ENCODE measurements around the gene KLHL24.
"Not testable (repeated sequence)": the region's sequence is repeated elsewhere in the genome, so short reads cannot be mapped to it uniquely, and the experiment has no call there.

Gene KLHL24

DNA sequence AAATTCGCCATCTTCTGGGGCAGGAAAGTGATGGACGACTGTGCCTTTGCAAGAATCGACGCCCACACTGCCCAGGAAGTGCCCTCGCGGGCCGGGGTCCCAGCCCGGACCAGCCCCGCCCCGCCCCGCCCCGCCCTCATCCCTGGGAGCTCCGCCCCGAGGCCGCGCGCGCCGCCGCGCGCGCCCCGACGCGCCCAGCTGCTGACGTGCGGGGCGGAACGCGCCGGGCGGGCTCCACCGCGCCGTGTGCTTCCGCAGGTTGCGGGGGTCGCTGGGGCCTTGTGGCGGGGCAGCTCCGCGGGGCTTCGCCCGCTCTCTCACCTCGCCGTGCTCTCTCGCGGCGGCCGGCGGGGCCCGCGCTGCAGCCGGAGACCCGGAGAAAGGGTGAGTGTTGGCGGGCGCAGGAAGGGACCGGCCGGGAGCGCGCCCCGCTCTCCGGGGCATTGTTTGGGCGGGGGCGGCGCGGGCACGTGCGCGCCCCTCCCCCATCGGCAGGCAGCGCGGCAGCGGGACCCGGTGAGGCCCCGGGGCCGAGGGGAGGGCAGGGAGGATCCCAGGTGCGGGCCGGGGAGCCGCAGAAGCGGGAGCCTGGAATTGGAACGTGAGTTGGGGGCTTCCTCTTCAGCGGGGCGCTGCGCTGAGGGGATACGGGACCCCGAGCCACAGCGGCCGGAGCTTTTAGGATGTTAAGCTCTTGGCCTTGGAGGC is 62.3 kb downstream of the KLHL24 start, which contains the start of gene YEATS2:
YEATS2 (plus strand) TSS at position 188 of the 708 bp plus-strand sequence. CDS start 17,366 bp downstream, outside the sequence.
- no peak for DNase-seq (ENCODE audit: low read depth)

DNA sequence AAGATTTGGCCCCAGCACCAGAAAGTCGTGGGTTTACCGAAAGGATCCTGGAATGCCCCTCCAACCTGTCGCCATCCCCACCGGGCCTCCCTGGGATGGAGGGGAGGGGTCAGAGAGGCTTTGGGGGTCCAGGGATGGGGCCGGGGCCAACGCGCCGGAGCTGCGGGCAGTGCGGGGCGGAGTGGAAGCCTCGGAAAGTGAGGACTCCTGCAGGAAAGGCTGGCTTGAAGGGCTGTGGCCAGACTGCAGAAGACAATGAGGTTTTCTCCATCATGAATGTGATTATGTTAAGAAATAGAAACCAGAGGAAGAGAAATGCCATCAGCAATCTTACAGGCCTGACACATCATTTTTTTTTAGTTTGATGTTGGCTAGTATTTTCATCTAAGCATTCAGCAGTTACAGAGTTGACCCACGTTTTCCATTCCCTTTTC is 62.9 kb downstream of the KLHL24 start:
- no peak for DNase-seq (ENCODE audit: low read depth)

DNA sequence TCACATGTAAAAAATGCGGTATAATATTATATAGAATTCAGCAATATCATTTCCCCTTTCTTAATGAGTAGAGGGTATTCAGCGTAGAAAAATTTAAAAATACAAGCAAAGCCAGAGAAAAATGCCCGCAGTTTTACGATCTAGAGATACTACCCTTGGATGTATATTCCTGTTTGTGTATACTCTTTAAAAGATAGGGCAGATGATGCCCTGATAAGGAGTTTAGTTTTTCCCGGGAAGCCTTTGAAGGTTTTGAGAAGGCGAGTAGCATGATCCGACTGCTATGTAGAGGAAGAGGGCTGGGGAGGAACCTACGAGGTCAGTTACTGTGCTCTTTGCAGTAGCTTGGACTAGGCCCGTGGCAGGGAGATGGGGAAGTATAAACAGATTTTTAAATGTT is 63.3 kb downstream of the KLHL24 start:
- DNase-seq (ENCODE audit: low read depth), result no peak

DNA sequence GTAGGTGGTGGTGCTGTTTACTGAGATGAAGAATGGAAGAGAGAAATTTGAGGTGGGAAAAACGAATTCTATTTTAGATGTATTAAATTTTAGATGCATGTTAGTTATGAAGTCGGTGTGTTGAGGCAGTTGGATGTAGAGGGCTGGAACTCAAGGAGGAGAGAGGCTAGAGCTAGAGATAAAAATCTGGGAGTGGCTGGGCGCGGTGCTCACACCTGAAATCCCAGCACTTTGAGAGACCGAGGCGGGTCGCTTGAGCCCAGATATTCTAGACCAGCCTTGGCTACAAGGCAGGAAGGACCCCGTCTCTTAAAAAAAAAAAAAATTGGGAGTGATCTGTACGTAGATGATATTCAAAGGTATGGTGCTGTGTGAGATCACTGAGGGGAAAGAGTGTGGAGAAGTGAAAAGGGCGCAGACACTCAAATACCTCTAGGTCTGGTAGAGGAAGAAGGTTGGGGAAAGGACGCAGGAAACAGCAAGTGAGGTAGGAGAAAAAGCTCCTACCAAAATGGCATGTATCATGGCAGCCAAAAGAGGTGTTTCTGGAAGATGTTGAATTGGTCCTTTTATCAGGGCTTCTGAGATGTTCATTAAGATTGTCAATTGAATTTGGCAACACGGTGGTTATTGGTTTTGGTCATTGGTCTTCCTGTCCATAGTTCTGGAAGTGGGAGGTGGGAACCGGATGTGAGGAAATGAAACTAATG is 64.0 kb downstream of the KLHL24 start:
- no peak for DNase-seq (ENCODE audit: low read depth)

DNA sequence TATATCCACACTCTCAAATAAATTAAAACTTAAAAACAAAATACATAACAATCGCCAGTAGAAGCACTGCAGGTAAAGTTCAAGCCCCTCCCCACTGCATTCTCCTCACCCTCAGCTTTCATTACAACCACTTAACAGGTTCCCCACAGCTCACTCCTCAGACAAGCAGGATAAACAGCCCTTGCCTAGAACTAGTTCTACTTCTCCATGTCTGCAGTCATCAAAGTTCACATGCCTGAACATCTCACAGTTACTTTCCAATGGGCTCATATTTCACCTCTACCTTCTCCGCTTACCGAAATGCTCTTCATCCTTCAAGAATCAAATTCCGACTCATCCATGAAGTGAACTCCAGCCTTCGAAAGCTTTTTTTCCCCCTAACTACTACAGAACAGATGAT is 66.3 kb downstream of the KLHL24 start:
- DNase-seq (ENCODE audit: low read depth), result no peak

DNA sequence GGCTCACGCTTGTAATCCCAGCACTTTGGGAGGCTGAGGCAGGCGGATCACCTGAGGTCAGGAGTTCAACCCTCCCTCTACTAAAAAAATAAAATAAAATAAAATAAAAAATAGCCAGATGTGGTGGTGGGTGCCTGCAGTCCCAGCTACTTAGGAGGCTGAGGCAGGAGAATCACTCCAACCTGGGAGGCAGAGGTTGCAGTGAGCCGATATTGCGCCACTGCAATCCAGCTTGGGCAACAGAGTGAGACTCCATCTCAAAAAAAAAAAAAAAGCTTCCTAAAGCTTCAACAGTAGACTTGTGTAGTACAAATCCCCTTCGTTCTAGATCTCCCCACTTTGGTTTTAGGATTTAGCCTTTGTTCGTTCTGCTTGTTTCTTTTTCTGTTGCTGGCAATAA is 68.5 kb downstream of the KLHL24 start:
- not testable (repeated sequence) for DNase-seq (ENCODE audit: low read depth)

DNA sequence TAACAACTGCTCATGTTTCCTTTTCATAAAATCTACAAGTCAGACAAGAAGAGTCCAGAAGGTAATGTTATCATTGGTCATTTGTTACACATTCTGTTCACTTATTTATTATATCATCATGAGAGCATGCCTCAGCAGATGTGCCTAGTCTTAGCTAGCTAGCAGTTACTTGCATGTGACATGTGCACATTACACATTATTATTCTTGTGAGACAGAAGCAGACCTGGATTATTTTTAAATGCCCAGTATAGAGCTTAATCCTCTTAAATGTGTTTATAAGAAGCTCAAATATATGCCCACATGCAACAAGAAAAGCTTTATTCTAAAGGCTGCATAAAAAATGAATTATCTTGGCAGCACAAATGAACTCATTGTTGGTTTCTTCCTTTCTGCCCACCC is 74.8 kb downstream of the KLHL24 start:
- no peak for DNase-seq (ENCODE audit: low read depth)

DNA sequence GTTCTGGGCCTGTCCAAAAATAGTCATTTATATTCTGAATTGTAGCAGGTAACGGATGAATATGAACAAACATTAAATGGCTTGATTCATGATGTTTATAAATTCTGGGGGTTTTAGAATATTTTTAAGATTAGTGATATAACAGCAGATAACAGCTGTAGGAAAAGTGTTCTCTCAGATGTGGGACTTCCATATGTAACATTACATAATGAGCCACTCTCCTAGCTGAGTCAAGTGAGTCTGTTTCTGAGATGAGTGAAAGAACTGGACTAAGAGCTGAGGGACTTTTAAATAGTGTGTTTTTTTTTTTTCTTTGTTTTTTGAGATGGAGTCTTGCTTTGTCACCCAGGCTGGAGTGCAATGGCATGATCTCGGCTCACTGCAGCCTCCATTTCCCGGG is 76.1 kb downstream of the KLHL24 start:
- no peak for DNase-seq (ENCODE audit: low read depth)

DNA sequence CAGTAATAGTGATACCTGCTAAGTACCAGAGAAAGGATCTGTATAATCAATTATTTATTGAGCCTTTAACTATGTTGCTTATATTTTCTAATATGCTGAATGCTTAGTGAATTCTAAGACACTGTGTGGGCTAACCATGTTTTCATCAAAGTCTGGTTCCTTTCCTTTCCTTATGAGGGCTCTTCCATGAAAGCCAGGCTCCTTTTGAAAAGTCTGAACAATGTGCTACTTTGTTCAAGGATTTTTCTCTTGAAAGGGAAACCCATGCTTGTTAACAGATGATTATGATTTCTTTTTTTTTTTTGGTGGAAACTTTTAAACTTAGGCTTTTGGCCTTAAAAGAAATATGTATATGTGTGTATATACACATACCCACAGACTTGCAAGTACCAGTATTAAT is 79.2 kb downstream of the KLHL24 start:
- DNase-seq (ENCODE audit: low read depth), result no peak

DNA sequence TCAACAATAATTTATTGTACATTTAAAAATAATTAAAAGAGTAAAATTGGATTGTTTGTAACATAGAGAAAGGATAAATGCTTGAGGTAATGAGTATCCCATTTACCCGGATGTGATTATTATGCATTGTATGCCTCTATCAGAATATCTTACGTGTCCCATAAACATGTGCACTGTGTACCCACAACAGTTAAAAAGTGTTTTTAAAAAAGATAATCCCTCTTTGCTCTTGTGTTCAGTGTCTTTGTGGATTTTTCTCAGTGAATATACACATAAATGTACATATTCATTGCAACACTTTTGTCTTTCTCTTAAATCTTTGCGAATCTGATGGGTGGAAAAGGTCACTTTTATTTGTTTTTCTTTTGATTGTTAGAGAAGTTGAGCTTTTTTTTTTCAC is 82.6 kb downstream of the KLHL24 start:
- DNase-seq (ENCODE audit: low read depth), result no peak

DNA sequence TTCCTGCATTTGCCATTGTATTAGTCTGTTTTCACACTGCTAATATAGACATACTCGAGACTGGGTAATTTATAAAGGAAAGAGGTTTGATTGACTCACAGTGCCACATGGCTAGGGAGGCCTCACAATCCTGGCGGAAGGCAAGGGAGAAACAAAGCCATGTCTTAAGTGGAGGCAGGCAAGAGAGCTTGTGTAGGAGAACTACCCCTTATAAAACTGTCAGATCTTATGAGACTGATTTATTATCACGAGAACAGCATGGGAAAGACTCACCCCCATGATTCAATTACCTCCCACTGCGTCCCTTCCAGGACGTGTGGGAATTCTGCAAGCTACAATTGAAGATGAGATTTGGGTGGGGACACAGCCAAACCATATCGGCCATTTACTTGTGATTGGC is 90.0 kb downstream of the KLHL24 start:
- no peak for DNase-seq (ENCODE audit: low read depth)

DNA sequence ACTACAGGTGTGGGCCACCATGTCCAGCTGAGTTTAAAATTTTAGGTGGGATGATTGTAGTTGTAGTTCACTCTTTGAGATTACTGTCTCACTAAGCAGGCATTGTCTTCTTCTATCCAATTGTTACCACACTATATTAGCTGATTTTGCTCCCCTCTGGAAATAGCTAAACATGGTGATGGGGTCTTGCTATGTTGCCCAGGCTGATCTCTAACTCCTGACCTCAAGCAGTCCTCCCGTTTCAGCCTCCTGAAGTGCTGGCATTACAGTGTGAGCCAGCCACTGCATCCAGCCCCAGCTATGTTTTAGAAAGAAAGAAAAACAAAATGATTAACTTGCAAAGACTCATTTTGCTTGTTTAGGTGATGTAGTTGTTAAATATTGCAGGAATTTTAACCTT is 92.8 kb downstream of the KLHL24 start:
- no peak for DNase-seq (ENCODE audit: low read depth)

DNA sequence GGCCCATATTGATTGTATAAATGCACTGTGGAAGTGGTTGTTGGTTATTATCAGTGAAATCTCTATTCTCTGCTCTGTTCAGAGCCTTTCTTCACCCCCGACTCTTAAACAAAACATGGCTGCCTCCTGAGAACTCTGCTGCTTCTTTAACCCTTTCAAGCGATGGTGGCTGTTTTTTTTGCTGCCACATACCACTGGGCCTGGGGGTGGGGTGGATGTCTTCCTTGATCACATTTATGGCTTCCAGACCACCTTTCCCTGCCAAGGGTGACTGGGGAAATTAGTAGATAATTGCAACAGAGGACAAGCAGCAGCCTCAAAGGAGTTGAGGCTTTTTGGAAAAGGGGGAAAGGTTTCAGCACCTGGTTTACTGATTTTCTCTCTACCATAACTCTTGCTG is 94.9 kb downstream of the KLHL24 start:
- DNase-seq (ENCODE audit: low read depth), result no peak

DNA sequence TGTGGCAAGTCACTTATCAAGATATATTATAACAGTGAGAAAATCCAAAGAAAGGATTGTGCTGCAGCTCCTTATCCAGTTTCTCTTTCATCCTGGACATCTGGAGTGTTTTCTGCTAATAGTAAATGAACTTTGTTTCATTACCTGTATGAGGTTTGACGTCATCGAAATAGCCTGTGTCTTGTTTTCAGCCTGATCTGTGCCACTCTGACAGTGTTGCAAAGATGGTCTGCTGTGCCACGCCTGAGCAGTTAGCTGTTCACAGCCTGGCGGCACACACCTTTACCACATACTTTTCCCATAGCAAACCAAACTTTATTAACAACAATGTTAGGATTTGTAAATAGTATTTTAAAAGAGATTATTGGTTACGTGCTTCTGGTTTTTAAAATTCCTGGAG is 96.2 kb downstream of the KLHL24 start:
- no peak for DNase-seq (ENCODE audit: low read depth)

DNA sequence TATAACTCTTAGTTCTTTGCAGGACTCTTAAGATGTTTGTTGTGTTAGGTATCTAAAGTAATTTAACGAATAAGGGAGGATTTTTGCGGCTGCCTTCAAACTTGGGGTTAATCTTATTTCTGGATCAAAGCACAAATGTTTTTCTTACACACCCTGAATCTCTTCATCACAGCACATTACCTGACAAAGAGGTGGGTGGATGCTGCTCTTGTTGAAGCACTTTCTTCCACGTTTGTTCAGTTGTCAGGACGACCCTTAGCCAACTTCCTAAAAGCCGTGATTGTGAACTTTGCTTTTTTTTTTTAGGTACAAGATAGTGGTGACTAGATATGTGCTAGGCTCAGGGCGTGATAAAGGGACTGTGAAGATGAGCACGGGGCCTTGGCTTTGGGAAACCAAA is 98.1 kb downstream of the KLHL24 start:
- DNase-seq (ENCODE audit: low read depth), result no peak

All from non-pigmented ciliary epithelial cell (primary cell).